Astrocyte (in vitro differentiated cells and primary cell): Measurements from ENCODE around the gene AGBL5. TPM values are rescaled to one million over a fixed set of nuclear protein-coding genes. Genes with fewer than 3 reads are reported as not detected.
A peak's percentile ranks its signal among the peaks of the same experiment; 100 is the strongest.

Experiments
- DNase-seq: peaks from one replicate; pipeline ENCODE4 v3.0.0-alpha.2; 2010; ENCODE audit warnings: low read depth
- FAIRE-seq: peaks from 2 replicates; lab custom pipeline; 2011; peaks lifted over from hg19 to GRCh38; lab: Jason Lieb, UNC
- H2AFZ ChIP-seq: 2 replicates; pipeline ENCODE4 v1.6.0; 2012; ENCODE audit warnings: low read depth, low read length, inconsistent platforms
- H3K27ac ChIP-seq: 2 replicates; pipeline ENCODE4 v1.5.1; 2011; ENCODE audit warnings: low read depth, low read length, inconsistent platforms
- H3K27me3 ChIP-seq: 2 replicates; pipeline ENCODE4 v1.6.0; 2011; ENCODE audit warnings: low read length, inconsistent platforms; ENCODE audit not compliant: insufficient read depth
- H3K36me3 ChIP-seq: 2 replicates; pipeline ENCODE4 v1.5.1; 2011; ENCODE audit warnings: low read length, inconsistent platforms; ENCODE audit not compliant: insufficient read depth
- H3K4me1 ChIP-seq: 2 replicates; pipeline ENCODE4 v1.5.1; 2011; ENCODE audit warnings: low read length, inconsistent platforms; ENCODE audit not compliant: insufficient read depth
- H3K4me2 ChIP-seq: 2 replicates; pipeline ENCODE4 v1.6.0; 2012; ENCODE audit warnings: low read length, inconsistent platforms
- H3K4me3 ChIP-seq: 2 replicates; pipeline ENCODE4 v1.5.1; 2011; ENCODE audit warnings: low read depth, mild to moderate bottlenecking, low read length, inconsistent platforms; ENCODE audit not compliant: insufficient read depth
- H3K79me2 ChIP-seq: 2 replicates; pipeline ENCODE4 v1.6.0; 2012; ENCODE audit warnings: mild to moderate bottlenecking, low read length, inconsistent platforms; ENCODE audit not compliant: insufficient read depth
- H3K9ac ChIP-seq: 2 replicates; pipeline ENCODE4 v1.6.0; 2012; ENCODE audit warnings: mild to moderate bottlenecking, low read length, inconsistent platforms
- H3K9me3 ChIP-seq: 2 replicates; pipeline ENCODE4 v1.5.1; 2012; ENCODE audit warnings: low read depth, mild to moderate bottlenecking, low read length, inconsistent platforms; ENCODE audit not compliant: insufficient read depth
- H4K20me1 ChIP-seq: 2 replicates; pipeline ENCODE4 v1.6.0; 2012; ENCODE audit warnings: low read length, inconsistent platforms; ENCODE audit not compliant: insufficient read depth
- H3K27ac Mint-ChIP-seq: one replicate; pipeline ENCODE4 v1.8.0; 2021; ENCODE audit warnings: mild to moderate bottlenecking, mixed read lengths; ENCODE audit not compliant: unreplicated experiment
- H3K27me3 Mint-ChIP-seq: one replicate; pipeline ENCODE4 v1.8.0; 2021; ENCODE audit warnings: low read depth, mixed read lengths; ENCODE audit not compliant: unreplicated experiment
- H3K36me3 Mint-ChIP-seq: one replicate; pipeline ENCODE4 v1.8.0; 2021; ENCODE audit warnings: low read depth, mixed read lengths; ENCODE audit not compliant: unreplicated experiment
- H3K4me1 Mint-ChIP-seq: one replicate; pipeline ENCODE4 v1.8.0; 2021; ENCODE audit warnings: low read depth, mixed read lengths; ENCODE audit not compliant: unreplicated experiment
- H3K4me3 Mint-ChIP-seq: one replicate; pipeline ENCODE4 v1.8.0; 2021; ENCODE audit warnings: mild to moderate bottlenecking, moderate library complexity, mixed read lengths; ENCODE audit not compliant: unreplicated experiment
- H3K9me3 Mint-ChIP-seq: one replicate; pipeline ENCODE4 v1.8.0; 2021; ENCODE audit warnings: mild to moderate bottlenecking, mixed read lengths; ENCODE audit not compliant: unreplicated experiment
- CTCF ChIP-seq: IDR thresholded peaks from 2 replicates; pipeline ENCODE4 v1.5.1; 2011; ENCODE audit warnings: low read depth, mild to moderate bottlenecking, inconsistent platforms, low read length, moderate library complexity; ENCODE audit not compliant: insufficient read depth
- EZH2 ChIP-seq: IDR thresholded peaks from 2 replicates; pipeline ENCODE4 v1.6.1; 2012; ENCODE audit warnings: mild to moderate bottlenecking, low read length, inconsistent platforms; ENCODE audit not compliant: insufficient read depth
- total RNA-seq: library from RNA; stranded (reverse); gene quantifications from 2 replicates; pipeline ENCODE4 v1.2.1, GENCODE V29; 2021

Gene AGBL5
- total RNA-seq, 1 donor from 2014 or later: 20.7 TPM

- Histone ChIP-seq H3K36me3 (no peaks in the 10 kb centered on the region), H3K27ac (no peak overlapping the region), H3K4me3 (no peak overlapping the region), H3K27me3 (no peaks in the 10 kb centered on the region), H3K4me2 (no peak overlapping the region), H3K4me1 (peaks cover 11% of the 10 kb centered on the region), H3K9me3 (no peaks in the 10 kb centered on the region), H3K79me2 (no peaks in the 10 kb centered on the region), H2AFZ (no peak overlapping the region), H3K9ac (no peak overlapping the region), H4K20me1 (peaks cover 56% of the 10 kb centered on the region)
- DNase-seq: peak; percentile 49
- H3K9me3 Mint-ChIP-seq: no peaks in the 10 kb centered on the region
- peaks cover 18% of the 10 kb centered on the region for H3K36me3 Mint-ChIP-seq
- peaks cover 41% of the 10 kb centered on the region for H3K4me1 Mint-ChIP-seq
- TF ChIP-seq EZH2 (no peak), CTCF (no peak)
- H3K27ac Mint-ChIP-seq: peak overlapping the region; percentile 71
- H3K27me3 Mint-ChIP-seq: peaks cover 4% of the 10 kb centered on the region
- H3K4me3 Mint-ChIP-seq: peak overlapping the region; percentile 67
- no peak for FAIRE-seq
These were observed 30.0 kb upstream of the AGBL5 start for GRCh38 chr2:27021253-27022049.

GRCh38 chr2:27023740-27024139, 27.7 kb upstream of the AGBL5 start:
- H3K4me3 Mint-ChIP-seq: no peak overlapping the region

More at GRCh38 chr2:27023740-27024139, 27.7 kb upstream of the AGBL5 start:
- Histone ChIP-seq H4K20me1 (peaks cover 72% of the 10 kb centered on the region), H3K9ac (no peak overlapping the region), H3K4me2 (no peak overlapping the region), H3K4me1 (peaks cover 8% of the 10 kb centered on the region), H3K9me3 (no peaks in the 10 kb centered on the region), H3K4me3 (no peak overlapping the region), H3K79me2 (peaks cover 18% of the 10 kb centered on the region), H3K27ac (no peak overlapping the region), H3K27me3 (no peaks in the 10 kb centered on the region), H2AFZ (no peak overlapping the region), H3K36me3 (no peaks in the 10 kb centered on the region)
- no peak for FAIRE-seq
- peaks cover 34% of the 10 kb centered on the region for H3K4me1 Mint-ChIP-seq
- H3K27me3 Mint-ChIP-seq: no peaks in the 10 kb centered on the region
- no peak for TF ChIP-seq CTCF
- no peak for TF ChIP-seq EZH2
- no peak overlapping the region for H3K27ac Mint-ChIP-seq
- no peaks in the 10 kb centered on the region for H3K9me3 Mint-ChIP-seq
- no peak for DNase-seq
- H3K36me3 Mint-ChIP-seq: peaks cover 22% of the 10 kb centered on the region
